Endothelial cell (in vitro differentiated cells): ENCODE measurements around the gene LYPD1. TPM values are rescaled to one million over a fixed set of nuclear protein-coding genes. Genes with fewer than 3 reads are reported as not detected.

Source experiments
- DNase-seq: peaks from one replicate; pipeline ENCODE4 v3.0.0; 2021; ENCODE audit warnings: low spot score
- H3K27ac Mint-ChIP-seq: one replicate; pipeline ENCODE4 v1.8.0; 2021; ENCODE audit warnings: mixed read lengths, inconsistent platforms; ENCODE audit not compliant: unreplicated experiment
- H3K27me3 Mint-ChIP-seq: one replicate; pipeline ENCODE4 v1.8.0; 2021; ENCODE audit warnings: mild to moderate bottlenecking, moderate library complexity, mixed read lengths, inconsistent platforms; ENCODE audit not compliant: unreplicated experiment
- H3K36me3 Mint-ChIP-seq: one replicate; pipeline ENCODE4 v1.8.0; 2021; ENCODE audit warnings: mild to moderate bottlenecking, low read depth, mixed read lengths, inconsistent platforms; ENCODE audit not compliant: unreplicated experiment
- H3K4me1 Mint-ChIP-seq: one replicate; pipeline ENCODE4 v1.8.0; 2021; ENCODE audit warnings: mild to moderate bottlenecking, mixed read lengths, inconsistent platforms; ENCODE audit not compliant: unreplicated experiment
- H3K4me3 Mint-ChIP-seq: one replicate; pipeline ENCODE4 v1.8.0; 2021; ENCODE audit warnings: mild to moderate bottlenecking, mixed read lengths, inconsistent platforms; ENCODE audit not compliant: unreplicated experiment
- H3K9me3 Mint-ChIP-seq: one replicate; pipeline ENCODE4 v1.8.0; 2021; ENCODE audit warnings: mixed read lengths, inconsistent platforms; ENCODE audit not compliant: unreplicated experiment
- total RNA-seq: library from RNA; stranded (reverse); fragmentation: NEBNext Ultra II Directional; extraction: Animal tissue kit (Norgen Biotek cat#: 25700); gene quantifications from one replicate; pipeline ENCODE4 v1.2.1, GENCODE V29; 2021; ENCODE audit not compliant: unreplicated experiment
- TF ChIP-seq, protein P1 (sequence below): fragments of 200-600 bp; sonication (generic); IDR thresholded peaks from one replicate; pipeline ENCODE4 v1.5.0; 2021; ENCODE audit warnings: antibody characterized with exemption; ENCODE audit not compliant: unreplicated experiment

The LYPD1 gene
- total RNA-seq, 1 donor from 2014 or later = 0.64 TPM

DNA sequence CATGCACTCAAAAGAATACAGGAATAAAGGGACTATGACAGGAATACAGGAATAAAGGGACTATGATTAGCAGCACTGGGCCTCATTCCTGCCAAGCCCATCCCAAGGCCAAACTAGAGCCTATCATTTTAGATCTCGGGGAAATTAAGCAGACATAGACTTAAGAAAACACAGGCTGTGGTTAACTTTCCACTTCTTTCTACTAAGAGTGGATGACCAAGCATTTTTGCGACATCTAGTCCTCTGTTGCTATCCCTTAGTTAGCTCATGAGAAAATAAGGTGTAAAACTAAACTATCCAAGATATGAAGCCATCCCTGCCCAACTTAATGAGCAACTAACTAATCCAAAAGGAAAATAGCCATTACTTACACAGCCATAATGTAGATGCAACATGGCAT lies 5.9 kb downstream of the LYPD1 start:
- Mint-ChIP-seq H3K4me1 (peaks cover 2% of the 10 kb centered on the region), H3K36me3 (no peaks in the 10 kb centered on the region), H3K27me3 (peaks cover 6% of the 10 kb centered on the region), H3K4me3 (no peak overlapping the region), H3K9me3 (no peaks in the 10 kb centered on the region), H3K27ac (no peak overlapping the region)
- DNase-seq = no peak
- TF ChIP-seq, protein P1, sequence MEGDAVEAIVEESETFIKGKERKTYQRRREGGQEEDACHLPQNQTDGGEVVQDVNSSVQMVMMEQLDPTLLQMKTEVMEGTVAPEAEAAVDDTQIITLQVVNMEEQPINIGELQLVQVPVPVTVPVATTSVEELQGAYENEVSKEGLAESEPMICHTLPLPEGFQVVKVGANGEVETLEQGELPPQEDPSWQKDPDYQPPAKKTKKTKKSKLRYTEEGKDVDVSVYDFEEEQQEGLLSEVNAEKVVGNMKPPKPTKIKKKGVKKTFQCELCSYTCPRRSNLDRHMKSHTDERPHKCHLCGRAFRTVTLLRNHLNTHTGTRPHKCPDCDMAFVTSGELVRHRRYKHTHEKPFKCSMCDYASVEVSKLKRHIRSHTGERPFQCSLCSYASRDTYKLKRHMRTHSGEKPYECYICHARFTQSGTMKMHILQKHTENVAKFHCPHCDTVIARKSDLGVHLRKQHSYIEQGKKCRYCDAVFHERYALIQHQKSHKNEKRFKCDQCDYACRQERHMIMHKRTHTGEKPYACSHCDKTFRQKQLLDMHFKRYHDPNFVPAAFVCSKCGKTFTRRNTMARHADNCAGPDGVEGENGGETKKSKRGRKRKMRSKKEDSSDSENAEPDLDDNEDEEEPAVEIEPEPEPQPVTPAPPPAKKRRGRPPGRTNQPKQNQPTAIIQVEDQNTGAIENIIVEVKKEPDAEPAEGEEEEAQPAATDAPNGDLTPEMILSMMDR = no peak

DNA sequence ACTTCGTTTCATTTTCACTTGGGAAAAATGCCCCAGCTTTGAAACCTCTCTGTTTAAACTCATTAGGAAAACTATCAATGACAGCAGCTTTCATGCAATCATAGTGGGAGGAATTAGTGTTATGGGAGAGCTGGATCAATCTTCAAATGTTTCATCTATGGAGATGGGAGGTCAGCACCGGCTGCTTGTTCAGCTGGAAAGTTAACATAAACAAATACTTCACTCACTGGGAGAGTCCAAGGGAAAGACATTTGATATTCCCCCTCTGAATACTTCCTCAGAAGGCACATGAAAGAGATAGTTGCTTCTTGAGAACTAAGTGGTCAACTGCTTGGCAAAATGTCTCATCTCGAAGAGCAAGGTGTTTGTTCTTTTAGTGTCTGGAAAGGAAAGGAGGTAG lies 7.3 kb downstream of the LYPD1 start:
- DNase-seq = no peak
- Mint-ChIP-seq H3K4me1 (no peaks in the 10 kb centered on the region), H3K27me3 (no peaks in the 10 kb centered on the region), H3K4me3 (no peak overlapping the region), H3K27ac (no peak overlapping the region), H3K9me3 (no peaks in the 10 kb centered on the region), H3K36me3 (no peaks in the 10 kb centered on the region)
- TF ChIP-seq, protein P1 = no peak

DNA sequence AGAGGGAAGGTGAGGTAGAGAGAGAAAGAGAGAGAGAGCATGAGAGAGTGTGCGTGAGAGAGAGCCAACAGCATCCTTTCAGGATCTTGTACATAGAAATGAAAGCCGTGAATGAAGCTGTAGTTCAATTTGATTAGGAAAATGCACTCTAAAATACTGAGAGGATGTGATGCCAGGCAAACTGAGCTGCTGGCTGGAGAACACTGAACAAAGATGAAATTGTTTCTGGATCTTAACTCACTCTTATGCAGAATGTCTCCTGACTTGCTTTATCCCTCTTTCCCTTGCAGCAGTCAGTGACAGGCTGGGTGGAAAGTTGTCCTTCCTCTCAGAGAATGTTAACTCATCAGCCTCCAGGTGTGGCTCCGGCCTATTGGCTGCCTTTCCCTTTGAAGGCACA lies 10.7 kb downstream of the LYPD1 start:
- DNase-seq = no peak
- no peak overlapping the region for H3K27ac Mint-ChIP-seq
- no peaks in the 10 kb centered on the region for H3K4me1 Mint-ChIP-seq
- no peaks in the 10 kb centered on the region for H3K9me3 Mint-ChIP-seq
- H3K36me3 Mint-ChIP-seq = no peaks in the 10 kb centered on the region
- no peak overlapping the region for H3K4me3 Mint-ChIP-seq
- no peaks in the 10 kb centered on the region for H3K27me3 Mint-ChIP-seq
- TF ChIP-seq, protein P1 = no peak

DNA sequence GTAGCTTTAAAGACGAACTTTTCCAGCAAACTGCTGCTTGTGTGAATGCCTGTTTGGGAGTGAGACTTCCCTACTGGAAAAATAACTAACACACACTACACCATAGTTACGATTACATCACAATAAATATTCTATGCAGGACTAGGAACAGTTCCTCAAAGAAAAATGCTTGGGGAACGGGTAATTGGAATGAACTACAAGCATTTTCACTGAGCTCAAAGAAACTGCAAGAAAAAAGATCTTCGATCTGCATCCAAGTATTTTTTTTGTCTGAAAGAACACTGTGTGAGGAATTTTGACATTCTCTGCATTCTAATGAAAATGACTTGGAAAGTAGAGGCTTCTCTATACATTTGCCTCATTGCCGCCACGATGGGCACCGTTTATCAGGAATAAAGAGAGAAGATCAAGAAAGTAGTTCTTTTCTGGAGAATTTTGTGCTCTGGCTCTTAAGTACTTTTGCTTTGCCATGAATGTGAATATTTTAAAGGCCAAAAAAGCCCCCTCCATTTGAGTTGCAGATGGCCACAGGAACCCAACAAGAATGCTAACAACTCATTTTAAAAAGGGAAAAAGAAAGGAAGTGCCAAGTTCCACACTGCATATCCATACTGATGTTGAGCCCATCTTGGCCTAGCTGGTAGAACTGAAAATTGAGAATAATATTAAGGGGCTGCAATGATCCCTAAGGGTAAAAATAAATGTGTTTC lies 13.6 kb downstream of the LYPD1 start:
- no peak for DNase-seq
- H3K36me3 Mint-ChIP-seq = no peaks in the 10 kb centered on the region
- H3K4me3 Mint-ChIP-seq = no peak overlapping the region
- TF ChIP-seq, protein P1 = no peak
- no peak overlapping the region for H3K27ac Mint-ChIP-seq
- no peaks in the 10 kb centered on the region for H3K27me3 Mint-ChIP-seq
- H3K9me3 Mint-ChIP-seq = no peaks in the 10 kb centered on the region
- H3K4me1 Mint-ChIP-seq = no peaks in the 10 kb centered on the region

DNA sequence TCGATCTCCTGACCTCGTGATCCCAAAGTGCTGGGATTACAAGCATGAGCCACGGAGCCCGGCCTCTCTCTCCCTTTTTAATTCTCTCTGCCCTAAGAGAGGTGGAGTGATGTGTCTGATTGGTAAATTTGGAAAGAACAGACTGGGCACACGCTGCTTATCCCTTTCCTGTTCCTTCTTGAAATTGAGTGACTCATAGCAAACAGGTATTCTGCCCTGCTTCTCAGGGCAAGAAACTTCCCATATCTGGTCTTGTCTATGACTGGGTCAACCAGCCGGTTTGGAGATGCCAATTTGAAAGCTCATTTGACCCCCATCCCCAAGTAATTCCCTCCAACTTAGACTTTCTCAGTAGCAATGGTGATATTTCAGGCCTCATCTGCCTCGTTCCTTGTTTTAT lies 15.0 kb downstream of the LYPD1 start:
- peaks cover 9% of the 10 kb centered on the region for H3K4me1 Mint-ChIP-seq
- no peak overlapping the region for H3K27ac Mint-ChIP-seq
- no peak for DNase-seq
- H3K36me3 Mint-ChIP-seq = no peaks in the 10 kb centered on the region
- TF ChIP-seq, protein P1 = no peak
- H3K9me3 Mint-ChIP-seq = no peaks in the 10 kb centered on the region
- H3K4me3 Mint-ChIP-seq = no peak overlapping the region
- no peaks in the 10 kb centered on the region for H3K27me3 Mint-ChIP-seq
